PC-9 (cell line): ENCODE results near the gene SCN2B.

ENCODE experiments used
- EZH2 ChIP-seq: fragments of 200-600 bp; sonication (generic); IDR thresholded peaks from 2 replicates; pipeline ENCODE4 v1.8.0; 2017; ENCODE audit warnings: antibody characterized with exemption, low read depth
- TF ChIP-seq, protein P1 (sequence below): fragments of 200-600 bp; sonication (generic); conservative IDR thresholded peaks from 2 replicates; pipeline ENCODE4 v1.6.1; 2017; ENCODE audit warnings: mixed run types, antibody characterized with exemption, mild to moderate bottlenecking, moderate library complexity

- TF ChIP-seq, protein P1, sequence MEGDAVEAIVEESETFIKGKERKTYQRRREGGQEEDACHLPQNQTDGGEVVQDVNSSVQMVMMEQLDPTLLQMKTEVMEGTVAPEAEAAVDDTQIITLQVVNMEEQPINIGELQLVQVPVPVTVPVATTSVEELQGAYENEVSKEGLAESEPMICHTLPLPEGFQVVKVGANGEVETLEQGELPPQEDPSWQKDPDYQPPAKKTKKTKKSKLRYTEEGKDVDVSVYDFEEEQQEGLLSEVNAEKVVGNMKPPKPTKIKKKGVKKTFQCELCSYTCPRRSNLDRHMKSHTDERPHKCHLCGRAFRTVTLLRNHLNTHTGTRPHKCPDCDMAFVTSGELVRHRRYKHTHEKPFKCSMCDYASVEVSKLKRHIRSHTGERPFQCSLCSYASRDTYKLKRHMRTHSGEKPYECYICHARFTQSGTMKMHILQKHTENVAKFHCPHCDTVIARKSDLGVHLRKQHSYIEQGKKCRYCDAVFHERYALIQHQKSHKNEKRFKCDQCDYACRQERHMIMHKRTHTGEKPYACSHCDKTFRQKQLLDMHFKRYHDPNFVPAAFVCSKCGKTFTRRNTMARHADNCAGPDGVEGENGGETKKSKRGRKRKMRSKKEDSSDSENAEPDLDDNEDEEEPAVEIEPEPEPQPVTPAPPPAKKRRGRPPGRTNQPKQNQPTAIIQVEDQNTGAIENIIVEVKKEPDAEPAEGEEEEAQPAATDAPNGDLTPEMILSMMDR: peak; percentile 94
- TF ChIP-seq EZH2: no peak
These were observed 30.9 kb downstream of the SCN2B start for GRCh38 chr11:118145285-118146227.
